Measurements from ENCODE around the gene KASH5.

Gene KASH5

DNA sequence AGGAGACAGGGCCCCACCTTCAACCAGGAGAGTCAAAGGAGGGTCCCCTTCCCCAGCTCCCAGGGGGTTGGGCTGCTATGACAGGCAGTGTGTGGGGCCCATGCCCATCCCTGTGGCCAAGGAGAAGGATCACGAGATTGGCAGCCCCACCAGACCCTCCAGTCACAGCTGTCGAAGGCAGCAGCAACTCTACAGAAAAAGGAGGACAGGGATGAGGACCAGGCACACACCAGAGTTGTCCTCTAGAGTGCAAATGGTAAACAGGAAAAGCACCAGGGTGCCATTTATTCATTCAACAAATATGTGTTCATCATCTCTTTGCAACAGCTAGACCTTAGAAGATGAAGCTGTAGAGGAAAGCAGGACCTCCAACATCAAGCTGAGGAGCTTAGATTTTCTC, 31.1 kb downstream of the KASH5 start:
- Histone ChIP-seq H3K36me3 (ENCODE audit: control insufficient read depth in 2 of 2, insufficient read depth in 1 of 2, low read length in 2 of 2) (no peaks in the 10 kb centered on the region), H3K9me3 (ENCODE audit: control insufficient read depth, insufficient read depth, low read depth, low read length) (no peaks in the 10 kb centered on the region), H3K27ac (ENCODE audit: extremely low read depth, low read depth, low read length) (no peak overlapping the region), H3K4me3 (ENCODE audit: low read depth, low read length) (no peak overlapping the region), H3K4me1 (ENCODE audit: control insufficient read depth, insufficient read depth, low read length) (peaks cover 5% of the 10 kb centered on the region)
- ChIA-PET POLR2A (interaction anchor here (0.5 kb wide), 1 partner anchor 420 kb away, joined by 3 read pairs; no protein-coding TSS in a partner anchor), CTCF (interaction anchor here (0.5 to 4.5 kb wide), 5 partner anchors 8 to 54 kb away, joined by 3 to 28 read pairs (median 6); no protein-coding TSS in a partner anchor)
- TF ChIP-seq ZNF404 (tag by site-specific recombination; IDR thresholded peaks at IDR 0.05) (no peak), MZF1 (tag by site-specific recombination; IDR thresholded peaks at IDR 0.05; ENCODE audit: borderline replicate concordance) (no peak), ZNF155 (tag by site-specific recombination; IDR thresholded peaks at IDR 0.05) (no peak), ZNF302 (tag by site-specific recombination; IDR thresholded peaks at IDR 0.05; ENCODE audit: low read depth) (no peak)

DNA sequence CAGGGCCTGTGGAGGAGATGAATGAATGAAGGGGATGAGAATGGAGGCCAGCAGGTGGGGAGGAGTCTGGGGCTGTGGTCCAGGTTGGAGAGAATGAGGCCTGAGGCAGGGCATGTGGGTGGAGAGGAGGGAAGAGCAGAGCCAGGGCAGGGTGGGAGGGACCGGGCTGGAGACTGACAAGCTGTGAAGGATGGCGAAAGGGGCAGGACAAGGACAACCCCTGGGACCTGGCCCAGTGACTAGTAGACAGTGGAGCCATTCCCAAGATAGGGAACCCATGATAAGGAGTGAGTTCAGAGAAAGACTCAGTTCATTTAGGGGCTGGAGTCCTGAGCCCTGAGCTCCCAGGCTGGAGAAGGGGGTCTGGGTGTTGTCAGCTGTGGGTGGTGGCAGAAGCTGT, 32.2 kb downstream of the KASH5 start:
- peak; percentile 58 for TF ChIP-seq ZFHX2 (tag by site-specific recombination; conservative IDR thresholded peaks at IDR 0.05)
- TF ChIP-seq SETDB1 (IDR thresholded peaks at IDR 0.05; ENCODE audit: insufficient read length, low read length) = no peak
- TF ChIP-seq, protein P1, sequence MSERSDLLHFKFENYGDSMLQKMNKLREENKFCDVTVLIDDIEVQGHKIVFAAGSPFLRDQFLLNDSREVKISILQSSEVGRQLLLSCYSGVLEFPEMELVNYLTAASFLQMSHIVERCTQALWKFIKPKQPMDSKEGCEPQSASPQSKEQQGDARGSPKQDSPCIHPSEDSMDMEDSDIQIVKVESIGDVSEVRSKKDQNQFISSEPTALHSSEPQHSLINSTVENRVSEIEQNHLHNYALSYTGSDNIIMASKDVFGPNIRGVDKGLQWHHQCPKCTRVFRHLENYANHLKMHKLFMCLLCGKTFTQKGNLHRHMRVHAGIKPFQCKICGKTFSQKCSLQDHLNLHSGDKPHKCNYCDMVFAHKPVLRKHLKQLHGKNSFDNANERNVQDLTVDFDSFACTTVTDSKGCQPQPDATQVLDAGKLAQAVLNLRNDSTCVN (tag by site-specific recombination; optimal IDR thresholded peaks at IDR 0.05) = no peak
- TF ChIP-seq ZNF514 (tag by site-specific recombination; IDR thresholded peaks at IDR 0.05) = no peak
- TF ChIP-seq REPIN1 (tag by site-specific recombination; IDR thresholded peaks at IDR 0.05; ENCODE audit: low read depth) = no peak
- TF ChIP-seq ZNF561 (tag by site-specific recombination; IDR thresholded peaks at IDR 0.05; ENCODE audit: borderline replicate concordance) = no peak
- Histone ChIP-seq H3K4me1 (ENCODE audit: control insufficient read depth, insufficient read depth, low read length) (peaks cover 5% of the 10 kb centered on the region), H3K9me3 (ENCODE audit: control insufficient read depth, insufficient read depth, low read depth, low read length) (no peaks in the 10 kb centered on the region), H3K27ac (ENCODE audit: extremely low read depth, low read depth, low read length) (no peak overlapping the region), H3K36me3 (ENCODE audit: control insufficient read depth in 2 of 2, insufficient read depth in 1 of 2, low read length in 2 of 2) (no peaks in the 10 kb centered on the region), H3K4me3 (ENCODE audit: low read depth, low read length) (no peak overlapping the region)
- POLR2A ChIA-PET = no interaction called here
- CTCF ChIA-PET = interaction anchor here (1.1 to 4.5 kb wide), 5 partner anchors 9 to 38 kb away, joined by 3 to 28 read pairs (median 10); no protein-coding TSS in a partner anchor

DNA sequence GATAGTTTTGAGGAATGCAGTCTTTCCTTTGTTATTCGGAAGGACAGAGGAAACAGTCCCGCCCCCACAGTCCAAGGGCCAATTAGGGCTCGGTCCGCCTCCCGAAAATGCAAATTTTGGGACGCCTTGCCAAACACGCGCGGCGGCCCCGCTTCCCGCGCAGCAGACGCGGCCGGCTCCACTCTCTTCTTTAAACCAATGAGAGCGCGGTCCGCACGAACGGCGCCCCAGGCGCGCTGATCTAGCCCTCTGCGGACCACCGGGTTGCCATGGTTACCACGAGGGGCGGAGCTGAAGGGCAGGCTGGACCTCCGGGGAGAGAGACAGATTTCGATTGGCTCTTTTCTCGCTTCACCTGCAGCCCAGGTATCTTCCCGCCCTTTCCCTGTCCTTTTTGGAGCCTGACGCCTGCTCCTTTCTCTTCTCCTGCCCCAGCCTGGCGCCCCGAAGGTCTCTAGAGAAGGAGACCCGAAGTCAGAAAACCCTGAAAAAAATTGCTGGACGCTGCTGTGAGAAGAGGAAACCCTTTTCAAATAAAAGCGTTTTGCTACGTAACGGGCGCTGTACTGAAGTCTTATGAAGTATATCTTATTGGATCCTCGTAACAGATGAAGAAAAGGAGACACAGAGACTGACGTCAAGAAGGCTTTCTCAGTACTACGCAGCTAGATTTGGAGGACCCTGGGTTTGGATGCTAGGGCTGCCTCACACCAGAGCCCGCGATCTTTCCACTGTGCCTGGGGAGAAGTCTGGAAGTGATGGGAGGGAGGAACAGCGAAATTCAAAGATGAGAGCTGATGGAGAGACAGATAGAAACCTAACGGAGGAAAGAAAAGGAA, 33.2 kb downstream of the KASH5 start:
- Histone ChIP-seq H3K27ac (ENCODE audit: extremely low read depth, low read depth, low read length) (no peak overlapping the region), H3K4me1 (ENCODE audit: control insufficient read depth, insufficient read depth, low read length) (peaks cover 5% of the 10 kb centered on the region), H3K4me3 (ENCODE audit: low read depth, low read length) (peak overlapping the region; percentile 16; the same call in 1 of the 2 replicates), H3K9me3 (ENCODE audit: control insufficient read depth, insufficient read depth, low read depth, low read length) (no peaks in the 10 kb centered on the region), H3K36me3 (ENCODE audit: control insufficient read depth in 2 of 2, insufficient read depth in 1 of 2, low read length in 2 of 2) (no peaks in the 10 kb centered on the region)
- ChIA-PET CTCF (interaction anchor here (0.6 to 4.5 kb wide), 9 partner anchors 10 to 137 kb away, joined by 3 to 28 read pairs (median 4); no protein-coding TSS in a partner anchor), POLR2A (interaction anchor here (0.6 to 1.3 kb wide), 2 partner anchors 14 to 18 kb away, joined by 3 to 5 read pairs; no protein-coding TSS in a partner anchor)
- TF ChIP-seq MZF1 (tag by site-specific recombination; IDR thresholded peaks at IDR 0.05; ENCODE audit: borderline replicate concordance) = no peak
- TF ChIP-seq ZNF335 (tag by site-specific recombination; conservative IDR thresholded peaks at IDR 0.05) = peak; percentile 70
- no peak for TF ChIP-seq SP7 (tag by site-specific recombination; IDR thresholded peaks at IDR 0.05)
- TF ChIP-seq SP3 (tag by site-specific recombination; IDR thresholded peaks at IDR 0.05) = 0 out of 2 replicates have a peak, but pooled peaks have one; percentile 29
- TF ChIP-seq SP2 (tag by site-specific recombination; IDR thresholded peaks at IDR 0.05) = peak; percentile 69
- TF ChIP-seq, protein P1 (tag by site-specific recombination; optimal IDR thresholded peaks at IDR 0.05) = peak; percentile 49
- peak; percentile 52 for TF ChIP-seq ZBTB17 (tag by site-specific recombination; IDR thresholded peaks at IDR 0.05)
- peak; percentile 58 for TF ChIP-seq ZXDB (tag by site-specific recombination; IDR thresholded peaks at IDR 0.05)
- no peak for TF ChIP-seq GLI2 (tag by site-specific recombination; IDR thresholded peaks at IDR 0.05; ENCODE audit: borderline replicate concordance, low read depth)
- TF ChIP-seq, protein P2, sequence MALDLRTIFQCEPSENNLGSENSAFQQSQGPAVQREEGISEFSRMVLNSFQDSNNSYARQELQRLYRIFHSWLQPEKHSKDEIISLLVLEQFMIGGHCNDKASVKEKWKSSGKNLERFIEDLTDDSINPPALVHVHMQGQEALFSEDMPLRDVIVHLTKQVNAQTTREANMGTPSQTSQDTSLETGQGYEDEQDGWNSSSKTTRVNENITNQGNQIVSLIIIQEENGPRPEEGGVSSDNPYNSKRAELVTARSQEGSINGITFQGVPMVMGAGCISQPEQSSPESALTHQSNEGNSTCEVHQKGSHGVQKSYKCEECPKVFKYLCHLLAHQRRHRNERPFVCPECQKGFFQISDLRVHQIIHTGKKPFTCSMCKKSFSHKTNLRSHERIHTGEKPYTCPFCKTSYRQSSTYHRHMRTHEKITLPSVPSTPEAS (tag by site-specific recombination; IDR thresholded peaks at IDR 0.05) = no peak

Data from HEK293 (cell line).